Urinary bladder (tissue), 4 donors: ENCODE data around the gene SEC11A. TPM values are rescaled to one million over a fixed set of nuclear protein-coding genes. Genes with fewer than 3 reads are reported as not detected.
"Not testable (repeated sequence)": the region's sequence is repeated elsewhere in the genome, so short reads cannot be mapped to it uniquely, and the experiment has no call there.

ENCODE experiments used
- DNase-seq: peaks from one replicate; pipeline ENCODE4 v3.0.0-alpha.2; 2015; ENCODE audit errors: extremely low spot score
- H3K27ac ChIP-seq: one replicate; pipeline ENCODE4 v1.5.1; 2013; ENCODE audit warnings: low read depth, mild to moderate bottlenecking, moderate library complexity
- H3K36me3 ChIP-seq: one replicate; pipeline ENCODE4 v1.6.1; 2013; ENCODE audit warnings: mild to moderate bottlenecking, moderate library complexity; ENCODE audit not compliant: insufficient read depth
- H3K4me1 ChIP-seq: one replicate; pipeline ENCODE4 v1.6.1; 2013; ENCODE audit warnings: mild to moderate bottlenecking, moderate library complexity; ENCODE audit not compliant: insufficient read depth
- H3K4me3 ChIP-seq: one replicate; pipeline ENCODE4 v1.5.1; 2013; ENCODE audit warnings: low read depth, low read length
- WGBS: extraction: QIAGEN DNeasy Blood & Tissue Kit; methylation state at CpG from one replicate; pipeline ENCODE4 v1.1.7; 2013; 5-methylcytosine and 5-hydroxymethylcytosine counted together
- polyA plus RNA-seq: library from polyadenylated mRNA; stranded (reverse); fragments of 200-250 nt; gene quantifications from one replicate; pipeline ENCODE4 v1.2.3, GENCODE V29; 2013
- total RNA-seq: library from RNA; depleted of rRNA; stranded (reverse); fragments of >200 nt; gene quantifications from one replicate; pipeline ENCODE4 v1.2.3, GENCODE V29; 2014
- donor health status: healthy with polysubstance abuse.
- donor health status: healthy.

The SEC11A gene
- 152 TPM for total RNA-seq
- 164 TPM for polyA plus RNA-seq

GRCh38 chr15:84716036-84716732, at the start of gene SEC11A:
Gene SEC11A (minus strand): TSS chr15:84716139. CDS start chr15:84716075, 64 bp downstream.
- peak; percentile 77 for DNase-seq

GRCh38 chr15:84765675-84766074, 49.7 kb upstream of the SEC11A start:
- Histone ChIP-seq H3K4me1 (peaks cover 1% of the 10 kb centered on the region), H3K4me3 (no peak overlapping the region), H3K36me3 (peaks cover 4% of the 10 kb centered on the region), H3K27ac (no peak overlapping the region)
- DNase-seq = no peak
- 95% methylated on average over 4 of the region's 4 CpGs for WGBS

More at GRCh38 chr15:84716036-84716732, at the start of gene SEC11A:
- no peaks in the 10 kb centered on the region for H3K36me3 ChIP-seq
- peak within 1 kb of the TSS; percentile 55 for H3K4me3 ChIP-seq
- H3K4me1 ChIP-seq = no peaks in the 10 kb centered on the region
- peak within 1 kb of the TSS; percentile 92 for H3K27ac ChIP-seq
- WGBS = under 1% methylated on average over 57 of the region's 57 CpGs

GRCh38 chr15:84764989-84765388, 49.0 kb upstream of the SEC11A start:
- peaks cover 4% of the 10 kb centered on the region for H3K36me3 ChIP-seq
- no peak for DNase-seq
- no peak overlapping the region for H3K4me3 ChIP-seq
- peaks cover 1% of the 10 kb centered on the region for H3K4me1 ChIP-seq
- H3K27ac ChIP-seq = no peak overlapping the region
- WGBS = 90% methylated on average over 1 of the region's 1 CpG

DNA sequence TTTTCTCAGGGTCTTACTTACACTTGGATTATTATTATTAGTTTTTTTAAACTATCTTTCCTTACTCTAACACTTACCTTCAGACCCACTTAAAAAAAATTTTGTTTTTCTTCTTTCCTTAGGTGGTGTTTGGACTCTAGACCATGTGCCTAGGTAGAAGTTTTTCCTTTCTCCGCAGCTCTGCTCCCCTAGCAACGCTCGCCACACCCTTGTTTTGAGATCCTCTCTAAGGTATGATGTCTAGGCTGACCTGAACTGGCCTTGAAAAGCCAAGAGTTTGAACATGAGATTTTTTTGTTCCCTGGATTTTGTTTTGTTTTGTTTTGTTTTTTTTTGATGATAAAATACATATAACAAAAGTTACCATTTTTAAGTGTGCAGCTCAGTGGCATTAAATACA, 48.6 kb upstream of the SEC11A start:
- Histone ChIP-seq H3K4me1 (peaks cover 1% of the 10 kb centered on the region), H3K4me3 (no peak overlapping the region), H3K27ac (no peak overlapping the region), H3K36me3 (peaks cover 4% of the 10 kb centered on the region)
- no peak for DNase-seq
- WGBS = 91% methylated on average over 3 of the region's 3 CpGs

GRCh38 chr15:84762840-84763572, 47.1 kb upstream of the SEC11A start:
- Histone ChIP-seq H3K27ac (no peak overlapping the region), H3K36me3 (peaks cover 4% of the 10 kb centered on the region), H3K4me1 (peaks cover 1% of the 10 kb centered on the region), H3K4me3 (no peak overlapping the region)
- 91% methylated on average over 3 of the region's 3 CpGs for WGBS
- DNase-seq = no peak

- Histone ChIP-seq H3K36me3 (peaks cover 4% of the 10 kb centered on the region), H3K27ac (no peak overlapping the region), H3K4me1 (peaks cover 1% of the 10 kb centered on the region), H3K4me3 (no peak overlapping the region)
- WGBS = 45% methylated on average over 4 of the region's 4 CpGs
- no peak for DNase-seq
Observed at GRCh38 chr15:84761607-84762131, 45.7 kb upstream of the SEC11A start.

GRCh38 chr15:84760219-84760618, 44.3 kb upstream of the SEC11A start:
- H3K4me1 ChIP-seq = peaks cover 1% of the 10 kb centered on the region
- 100% methylated on average over 1 of the region's 1 CpG for WGBS

GRCh38 chr15:84759018-84759417, 43.1 kb upstream of the SEC11A start:
- WGBS = 97% methylated on average over 1 of the region's 1 CpG
- H3K4me1 ChIP-seq = peaks cover 1% of the 10 kb centered on the region

More at GRCh38 chr15:84760219-84760618, 44.3 kb upstream of the SEC11A start:
- DNase-seq = no peak
- no peak overlapping the region for H3K4me3 ChIP-seq
- no peak overlapping the region for H3K27ac ChIP-seq
- no peaks in the 10 kb centered on the region for H3K36me3 ChIP-seq

DNA sequence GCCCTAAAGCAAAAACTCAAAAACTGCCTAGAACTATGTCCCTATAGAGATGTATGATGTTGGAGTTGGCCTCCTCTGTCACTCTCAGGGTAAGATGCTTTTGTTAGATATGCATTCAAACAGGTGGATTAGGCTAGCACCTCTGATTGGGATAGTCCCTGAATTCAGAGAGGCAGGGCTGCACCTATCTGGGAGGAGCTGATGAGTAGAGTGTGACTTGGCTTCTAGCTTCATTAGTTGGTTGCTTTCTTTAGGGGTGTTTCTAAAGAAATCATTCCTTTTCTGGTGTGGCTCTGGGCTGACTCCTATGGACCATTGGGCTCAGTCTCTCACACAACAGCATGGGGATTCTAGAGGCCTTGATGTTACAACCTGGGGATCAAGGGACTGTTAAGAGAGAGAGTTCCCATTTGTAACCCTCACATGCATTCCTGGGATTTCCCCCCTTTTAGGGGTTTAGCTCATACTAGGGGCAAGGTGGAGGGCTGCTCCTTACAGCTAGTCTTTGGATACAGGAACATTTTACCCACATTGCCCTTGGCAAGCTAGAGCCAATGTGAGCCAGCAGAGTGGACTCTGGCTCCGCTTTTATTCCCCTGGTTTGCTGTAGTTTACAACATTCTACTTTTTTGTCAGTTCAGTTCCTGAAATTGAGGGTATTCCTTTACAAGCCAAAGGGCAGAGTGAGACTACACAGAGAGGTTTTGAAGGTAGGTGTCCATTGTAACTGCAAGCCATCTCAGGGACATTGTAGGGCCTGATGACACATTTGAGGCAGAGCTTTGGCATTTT, 40.0 kb upstream of the SEC11A start:
- DNase-seq = no peak
- Histone ChIP-seq H3K36me3 (no peaks in the 10 kb centered on the region), H3K27ac (no peak overlapping the region), H3K4me1 (peaks cover 3% of the 10 kb centered on the region), H3K4me3 (no peak overlapping the region)
- WGBS = 91% methylated on average over 1 of the region's 1 CpG

More at GRCh38 chr15:84759018-84759417, 43.1 kb upstream of the SEC11A start:
- no peaks in the 10 kb centered on the region for H3K36me3 ChIP-seq
- H3K4me3 ChIP-seq = no peak overlapping the region
- no peak overlapping the region for H3K27ac ChIP-seq
- no peak for DNase-seq

DNA sequence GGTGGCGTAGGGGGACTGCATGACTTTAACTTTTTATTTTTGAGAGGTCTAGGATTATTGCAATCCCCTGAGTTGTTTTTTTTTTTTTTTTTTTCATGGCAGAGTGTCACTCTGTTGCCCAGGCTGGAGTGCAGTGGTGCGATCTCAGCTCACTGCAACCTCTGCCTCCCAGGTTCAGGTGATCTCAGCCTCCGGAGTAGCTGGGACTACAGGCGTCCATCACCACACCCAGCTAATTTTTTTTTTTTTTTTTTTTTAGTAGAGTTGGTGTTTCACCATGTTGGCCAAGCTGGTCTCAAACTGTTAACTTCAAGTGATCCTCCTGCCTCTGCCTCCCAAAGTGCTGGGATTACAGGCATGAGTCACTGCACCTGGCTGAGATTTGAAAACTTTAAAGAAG, 39.0 kb upstream of the SEC11A start:
- H3K27ac ChIP-seq, H3K4me1 ChIP-seq, H3K36me3 ChIP-seq, H3K4me3 ChIP-seq, DNase-seq: not testable (repeated sequence)
- WGBS = 94% methylated on average over 4 of the region's 4 CpGs

DNA sequence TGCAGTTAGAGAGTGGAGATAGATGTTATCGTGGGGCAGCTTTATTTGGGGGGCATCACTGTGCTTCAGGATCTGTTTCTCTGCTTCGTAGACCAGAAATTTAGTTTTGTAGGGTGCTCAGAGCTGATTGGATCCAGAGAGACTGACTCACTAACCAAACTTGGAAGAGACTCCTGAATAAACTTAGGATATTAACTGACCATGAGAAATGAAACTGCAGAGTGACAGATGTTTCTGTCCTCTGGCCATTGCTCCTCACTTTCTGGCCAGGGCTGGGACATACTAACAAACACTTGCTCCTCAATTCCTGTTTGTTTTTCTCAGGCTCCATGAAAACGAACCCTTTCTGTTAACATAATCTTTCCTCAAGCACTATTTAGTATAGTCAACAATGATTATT, 36.8 kb upstream of the SEC11A start:
- WGBS = 47% methylated on average over 3 of the region's 3 CpGs
- H3K4me1 ChIP-seq = peaks cover 4% of the 10 kb centered on the region
- no peak overlapping the region for H3K27ac ChIP-seq
- H3K4me3 ChIP-seq = no peak overlapping the region
- no peaks in the 10 kb centered on the region for H3K36me3 ChIP-seq
- no peak for DNase-seq

DNA sequence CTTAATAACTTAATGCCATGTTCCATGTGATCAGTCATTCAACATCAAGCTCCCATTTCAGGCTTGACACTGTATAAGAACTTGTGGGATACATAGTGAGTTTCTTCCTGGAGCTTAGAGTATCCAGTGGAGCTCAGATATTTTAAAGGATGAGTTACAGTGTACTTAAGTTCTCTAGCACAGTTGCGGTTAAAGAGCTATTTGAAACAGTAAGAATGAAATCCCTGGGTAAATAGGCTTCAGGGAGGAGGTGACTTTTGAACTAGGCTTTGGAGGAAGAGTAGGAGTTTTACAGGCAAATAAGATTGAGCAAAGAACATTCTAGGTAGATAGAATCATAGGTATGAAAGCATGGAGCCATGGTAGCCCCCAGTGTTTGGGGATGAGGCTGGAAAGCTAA, 36.3 kb upstream of the SEC11A start:
- Histone ChIP-seq H3K27ac (no peak overlapping the region), H3K36me3 (no peaks in the 10 kb centered on the region), H3K4me3 (no peak overlapping the region), H3K4me1 (peaks cover 4% of the 10 kb centered on the region)
- DNase-seq = no peak
- 100% methylated on average over 1 of the region's 1 CpG for WGBS

DNA sequence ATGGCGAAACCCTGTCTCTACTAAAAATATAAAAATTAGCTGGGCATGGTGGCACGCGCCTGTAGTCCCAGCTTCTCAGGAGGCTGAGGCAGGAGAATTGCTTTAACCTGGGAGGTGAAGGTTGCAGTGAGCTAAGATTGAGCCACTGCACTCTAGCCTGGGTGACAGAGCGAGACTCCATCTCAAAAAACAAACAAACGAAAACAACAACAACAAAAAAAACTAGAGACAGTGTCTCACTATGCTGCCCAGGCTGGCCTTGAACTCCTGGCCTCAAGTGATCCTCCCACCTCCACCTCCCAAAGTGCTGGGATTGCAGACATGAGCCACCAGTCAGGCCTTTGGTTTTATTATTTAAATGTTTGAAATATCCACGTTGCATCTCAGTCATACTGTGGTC, 35.8 kb upstream of the SEC11A start:
- DNase-seq, H3K4me3 ChIP-seq, H3K27ac ChIP-seq, H3K36me3 ChIP-seq, H3K4me1 ChIP-seq: not testable (repeated sequence)
- WGBS = 88% methylated on average over 6 of the region's 6 CpGs
